ENCODE measurements around the gene GPR17. TPM values are rescaled to one million over a fixed set of nuclear protein-coding genes. Genes with fewer than 3 reads are reported as not detected.

GPR17 gene
- total RNA-seq, 1 experiment from 2014 or later = not detected

- BruUV-seq (replicated peaks) = no TSS peak
- DNase-seq (ENCODE audit: unreplicated experiment) = no peak
- H3K4me3 Mint-ChIP-seq (ENCODE audit: unreplicated experiment) = no peak overlapping the region
- H3K36me3 Mint-ChIP-seq (ENCODE audit: insufficient read depth, unreplicated experiment) = no peaks in the 10 kb centered on the region
- intact Hi-C loops (cut with micrococcal nuclease) = no loop called here
- H3K27me3 Mint-ChIP-seq (ENCODE audit: insufficient read depth, unreplicated experiment) = no peaks in the 10 kb centered on the region
- TF ChIP-seq CTCF (IDR thresholded peaks at IDR 0.05; ENCODE audit: unreplicated experiment) = no peak
- peaks cover 8% of the 10 kb centered on the region for H3K4me1 Mint-ChIP-seq (ENCODE audit: insufficient read depth, unreplicated experiment)
- CTCF ChIA-PET = interaction anchor here (0.6 to 0.9 kb wide), 2 partner anchors 56 to 220 kb away, joined by 3 to 5 read pairs; no protein-coding TSS in a partner anchor
- POLR2A ChIA-PET = no interaction called here
- H3K9me3 Mint-ChIP-seq (ENCODE audit: unreplicated experiment) = peaks cover 8% of the 10 kb centered on the region
- H3K27ac Mint-ChIP-seq (ENCODE audit: low read depth, unreplicated experiment) = no peak overlapping the region
These were observed 34.7 kb upstream of the GPR17 start for GRCh38 chr2:127611076-127611925.

GRCh38 chr2:127612111-127612822, 33.7 kb upstream of the GPR17 start:
- intact Hi-C loops (cut with micrococcal nuclease) = no loop called here
- DNase-seq (ENCODE audit: unreplicated experiment) = no peak
- CTCF ChIA-PET = interaction anchor here (0.6 kb wide), 1 partner anchor 538 kb away, joined by 3 read pairs; no protein-coding TSS in a partner anchor
- no TSS peak for BruUV-seq (replicated peaks)
- peaks cover 8% of the 10 kb centered on the region for H3K4me1 Mint-ChIP-seq (ENCODE audit: insufficient read depth, unreplicated experiment)
- POLR2A ChIA-PET = no interaction called here
- no peaks in the 10 kb centered on the region for H3K27me3 Mint-ChIP-seq (ENCODE audit: insufficient read depth, unreplicated experiment)
- no peak overlapping the region for H3K27ac Mint-ChIP-seq (ENCODE audit: low read depth, unreplicated experiment)
- no peaks in the 10 kb centered on the region for H3K36me3 Mint-ChIP-seq (ENCODE audit: insufficient read depth, unreplicated experiment)
- no peak for TF ChIP-seq CTCF (IDR thresholded peaks at IDR 0.05; ENCODE audit: unreplicated experiment)
- H3K4me3 Mint-ChIP-seq (ENCODE audit: unreplicated experiment) = no peak overlapping the region
- H3K9me3 Mint-ChIP-seq (ENCODE audit: unreplicated experiment) = peaks cover 8% of the 10 kb centered on the region

- DNase-seq (ENCODE audit: unreplicated experiment) = no peak
- no peaks in the 10 kb centered on the region for H3K36me3 Mint-ChIP-seq (ENCODE audit: insufficient read depth, unreplicated experiment)
- no peak for TF ChIP-seq CTCF (IDR thresholded peaks at IDR 0.05; ENCODE audit: unreplicated experiment)
- no TSS peak for BruUV-seq (replicated peaks)
- no peaks in the 10 kb centered on the region for H3K27me3 Mint-ChIP-seq (ENCODE audit: insufficient read depth, unreplicated experiment)
- H3K4me3 Mint-ChIP-seq (ENCODE audit: unreplicated experiment) = no peak overlapping the region
- intact Hi-C loops (cut with micrococcal nuclease) = no loop called here
- peaks cover 8% of the 10 kb centered on the region for H3K9me3 Mint-ChIP-seq (ENCODE audit: unreplicated experiment)
- CTCF ChIA-PET = no interaction called here
- peaks cover 13% of the 10 kb centered on the region for H3K4me1 Mint-ChIP-seq (ENCODE audit: insufficient read depth, unreplicated experiment)
- no peak overlapping the region for H3K27ac Mint-ChIP-seq (ENCODE audit: low read depth, unreplicated experiment)
- POLR2A ChIA-PET = no interaction called here
These were observed 31.7 kb upstream of the GPR17 start for GRCh38 chr2:127614246-127614645.

- no peak overlapping the region for H3K27ac Mint-ChIP-seq (ENCODE audit: low read depth, unreplicated experiment)
- CTCF ChIA-PET = no interaction called here
- BruUV-seq (replicated peaks) = no TSS peak
- POLR2A ChIA-PET = no interaction called here
- no peak for DNase-seq (ENCODE audit: unreplicated experiment)
- TF ChIP-seq CTCF (IDR thresholded peaks at IDR 0.05; ENCODE audit: unreplicated experiment) = no peak
- H3K4me3 Mint-ChIP-seq (ENCODE audit: unreplicated experiment) = no peak overlapping the region
- no peaks in the 10 kb centered on the region for H3K27me3 Mint-ChIP-seq (ENCODE audit: insufficient read depth, unreplicated experiment)
- H3K9me3 Mint-ChIP-seq (ENCODE audit: unreplicated experiment) = peaks cover 8% of the 10 kb centered on the region
- H3K4me1 Mint-ChIP-seq (ENCODE audit: insufficient read depth, unreplicated experiment) = peaks cover 17% of the 10 kb centered on the region
- intact Hi-C loops (cut with micrococcal nuclease) = no loop called here
- no peaks in the 10 kb centered on the region for H3K36me3 Mint-ChIP-seq (ENCODE audit: insufficient read depth, unreplicated experiment)
These were observed 31.2 kb upstream of the GPR17 start for GRCh38 chr2:127614731-127615130.
